Ovary (tissue), 3 donors: ENCODE measurements around the gene ACTR1A.

Experiments
- CTCF ChIP-seq, 3 donors: fragments of 450-650 bp in 2 of 3; fragments of 200-600 bp in 1 of 3; IDR thresholded peaks; one replicate each; pipeline versions ENCODE4 v1.5.1 to v1.8.0; 2016 to 2022; ENCODE audit warnings: antibody characterized with exemption in 3 of 3, mild to moderate bottlenecking in 1 of 3
- POLR2A ChIP-seq: fragments of 450-650 bp; IDR thresholded peaks from one replicate; pipeline ENCODE4 v1.6.1; 2017; ENCODE audit warnings: antibody characterized with exemption, mild to moderate bottlenecking, moderate library complexity
- donor health status: DM: no; HTN: no; CAD: no.

DNA sequence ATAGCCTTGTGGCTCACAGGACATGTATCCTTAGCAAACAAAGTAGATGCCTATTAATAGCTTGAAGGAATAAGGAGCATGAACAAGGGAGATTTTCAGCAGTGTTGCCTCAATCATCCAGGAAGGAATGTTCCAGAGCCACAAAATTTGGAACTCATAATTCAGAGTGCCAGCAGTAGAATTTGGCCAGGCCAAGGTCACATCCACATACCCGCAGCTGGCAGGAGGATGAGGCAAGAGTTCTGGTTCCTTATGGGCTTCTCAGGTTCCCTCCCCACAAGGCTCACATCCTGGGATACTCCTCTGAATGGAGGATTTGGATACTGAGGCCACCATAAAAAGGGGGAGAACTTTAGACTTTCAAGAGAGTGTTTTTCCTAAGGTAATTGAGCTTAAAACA, 47.0 kb upstream of the ACTR1A start:
- TF ChIP-seq CTCF (IDR thresholded peaks at IDR 0.05) (no peak), POLR2A (no peak)
